Left lung (tissue), 10 donors: ENCODE results near the gene NDEL1. TPM values are rescaled to one million over a fixed set of nuclear protein-coding genes. Genes with fewer than 3 reads are reported as not detected.

ENCODE experiments used
- ATAC-seq: fragments of 200-7000 bp; cut with Tn5 transposase; one replicate; pipeline ENCODE4 v1.9.1; 2020; ENCODE audit warnings: moderate library complexity
- DNase-seq, 4 donors: peaks; one replicate each; pipeline ENCODE4 v3.0.0-alpha.2; 2013 to 2020
- H3K27ac ChIP-seq, 2 donors: fragments of 200-600 bp; sonication (generic) in 1 of 2; one replicate each; pipeline versions ENCODE4 v1.5.0 to v1.8.0; 2020 to 2021
- H3K27me3 ChIP-seq, 2 donors: fragments of 200-600 bp; sonication (generic) in 1 of 2; one replicate each; pipeline versions ENCODE4 v1.5.0 to v1.8.0; 2020 to 2021
- H3K36me3 ChIP-seq, 2 donors: fragments of 200-600 bp; sonication (generic) in 1 of 2; one replicate each; pipeline versions ENCODE4 v1.5.0 to v1.8.0; 2020 to 2021
- H3K4me1 ChIP-seq, 2 donors: fragments of 200-600 bp; one replicate each; pipeline ENCODE4 v1.8.0; 2021
- H3K4me3 ChIP-seq, 2 donors: fragments of 200-600 bp; sonication (generic) in 1 of 2; one replicate each; pipeline versions ENCODE4 v1.5.0 to v1.8.0; 2020 to 2021; ENCODE audit warnings: mild to moderate bottlenecking in 1 of 2
- H3K9me3 ChIP-seq, 2 donors: fragments of 200-600 bp; sonication (generic) in 1 of 2; one replicate each; pipeline versions ENCODE4 v1.5.0 to v1.8.0; 2020 to 2021
- CTCF ChIP-seq, 2 donors: fragments of 200-600 bp; sonication (generic) in 1 of 2; IDR thresholded peaks; one replicate each; pipeline versions ENCODE4 v1.5.0 to v1.8.0; 2021; ENCODE audit warnings: antibody characterized with exemption in 2 of 2
- intact Hi-C, 2 donors: fragments of 100-400 bp; cut with DNase I; formaldehyde crosslinking; loops; one replicate each; pipeline versions ENCODE4 v1.11.2 to v1.14.2; 2022
- polyA plus RNA-seq, 6 donors: library from polyadenylated mRNA; unstranded; fragments of 120-200 nt; gene quantifications; one replicate each; pipeline ENCODE4 v1.2.1, GENCODE V29; 2013; ENCODE audit not compliant: insufficient read length in 6 of 6
- total RNA-seq, 2 donors: library from RNA; stranded (reverse); fragmentation: NEBNext Ultra II Directional; extraction: Animal tissue kit (Norgen Biotek cat#: 25700); gene quantifications; one replicate each; pipeline ENCODE4 v1.2.1, GENCODE V29; 2021
- donor health status: DM: no; HTN: yes; CAD: no.
- donor health status: DM: no; HTN: no; CAD: no.

Gene NDEL1
- total and polyA plus RNA-seq, 8 donors: 57.7 to 84.1 (median 71.0) TPM

DNA sequence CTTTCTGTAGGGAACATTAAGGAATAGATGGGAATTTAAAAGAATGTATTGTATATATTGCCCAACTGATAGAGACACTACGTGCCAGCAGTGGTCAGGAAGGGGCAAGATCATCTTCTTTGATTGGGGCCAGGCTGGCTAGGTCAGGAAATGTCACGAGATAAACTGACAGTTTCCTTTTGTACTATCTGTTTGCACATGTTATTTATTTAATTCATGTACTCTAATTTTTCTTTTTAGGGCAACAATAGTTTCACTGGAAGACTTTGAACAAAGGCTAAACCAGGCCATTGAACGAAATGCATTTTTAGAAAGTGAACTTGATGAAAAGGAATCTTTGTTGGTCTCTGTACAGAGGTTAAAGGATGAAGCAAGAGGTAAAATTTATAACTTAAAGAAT lies 12.6 kb downstream of the NDEL1 start:
- TF ChIP-seq CTCF (IDR thresholded peaks at IDR 0.05): no peak
- no peaks in the 10 kb centered on the region for H3K9me3 ChIP-seq
- intact Hi-C loops: no loop called here
- ATAC-seq: no peak
- peak overlapping the region in 1 of 2 donors; percentile 5 for H3K27ac ChIP-seq
- no peak for DNase-seq
- H3K36me3 ChIP-seq: peaks cover 0 to 94% of the 10 kb centered on the region in 2 donors
- H3K27me3 ChIP-seq: no peaks in the 10 kb centered on the region
- H3K4me1 ChIP-seq: peaks cover 0 to 37% of the 10 kb centered on the region in 2 donors
- H3K4me3 ChIP-seq: no peak overlapping the region

- DNase-seq: no peak
- H3K4me3 ChIP-seq: no peak overlapping the region
- peaks cover 0 to 9% of the 10 kb centered on the region in 2 donors for H3K4me1 ChIP-seq
- intact Hi-C loops: no loop called here
- TF ChIP-seq CTCF (IDR thresholded peaks at IDR 0.05): no peak
- no peaks in the 10 kb centered on the region for H3K27me3 ChIP-seq
- no peak for ATAC-seq
- peaks cover 0 to 97% of the 10 kb centered on the region in 2 donors for H3K36me3 ChIP-seq
- no peaks in the 10 kb centered on the region for H3K9me3 ChIP-seq
- H3K27ac ChIP-seq: no peak overlapping the region
Measured at GRCh38 chr17:8451933-8452614, 16.4 kb downstream of the NDEL1 start.

DNA sequence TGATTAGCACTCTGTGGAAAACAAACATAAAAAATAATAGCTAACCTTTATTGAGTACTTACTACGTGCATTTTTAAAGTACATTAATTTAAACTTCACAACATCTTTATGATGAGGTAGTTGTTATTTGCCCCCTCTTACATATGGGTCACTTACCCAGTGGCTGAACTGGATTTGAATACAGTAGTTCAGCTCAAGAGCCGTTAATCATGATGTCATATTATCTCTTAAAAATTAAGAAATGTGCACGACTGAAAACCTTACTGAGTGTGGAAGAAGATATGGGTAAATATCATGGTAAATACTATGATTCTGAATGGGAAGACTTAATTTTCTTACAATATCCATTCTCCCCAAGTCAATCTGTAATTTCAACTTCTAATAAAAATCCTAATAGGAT lies 17.6 kb downstream of the NDEL1 start:
- DNase-seq (no peak), ATAC-seq (no peak)
- TF ChIP-seq CTCF (IDR thresholded peaks at IDR 0.05): no peak
- intact Hi-C loops: no loop called here
- Histone ChIP-seq H3K4me1 (no peaks in the 10 kb centered on the region), H3K27me3 (no peaks in the 10 kb centered on the region), H3K9me3 (no peaks in the 10 kb centered on the region), H3K4me3 (no peak overlapping the region), H3K27ac (no peak overlapping the region), H3K36me3 (peaks cover 0 to 97% of the 10 kb centered on the region in 2 donors)

DNA sequence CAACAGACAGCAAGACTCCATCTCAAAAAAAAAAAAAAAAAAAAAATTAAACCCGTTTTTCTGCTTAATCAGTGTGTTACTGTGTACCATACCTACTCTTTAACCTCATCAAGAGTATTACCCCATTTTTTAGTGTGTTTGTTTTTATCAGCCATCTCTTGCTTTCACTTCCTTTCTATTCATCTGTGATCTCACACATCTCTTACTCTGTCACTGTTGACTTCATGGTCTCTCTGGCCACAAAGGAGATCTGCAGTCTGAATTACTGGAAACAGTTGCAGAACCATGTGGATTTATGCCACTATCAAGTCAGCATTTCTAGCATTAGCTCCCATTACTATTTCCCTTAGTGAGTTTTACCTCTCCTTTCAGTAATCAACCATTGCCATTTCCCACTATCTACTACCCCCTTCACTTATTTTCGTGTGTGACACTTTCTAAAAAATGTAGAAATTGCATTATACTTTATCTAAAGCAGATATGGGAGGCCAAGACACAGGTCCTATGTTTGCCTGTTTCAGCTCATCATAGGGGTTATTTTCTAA lies 20.1 kb downstream of the NDEL1 start:
- no peak for ATAC-seq
- no peaks in the 10 kb centered on the region for H3K27me3 ChIP-seq
- H3K4me3 ChIP-seq: no peak overlapping the region
- intact Hi-C loops: no loop called here
- H3K27ac ChIP-seq: no peak overlapping the region
- TF ChIP-seq CTCF (IDR thresholded peaks at IDR 0.05): no peak
- H3K36me3 ChIP-seq: peaks cover 0 to 98% of the 10 kb centered on the region in 2 donors
- no peaks in the 10 kb centered on the region for H3K4me1 ChIP-seq
- no peak for DNase-seq
- no peaks in the 10 kb centered on the region for H3K9me3 ChIP-seq

- Histone ChIP-seq H3K36me3 (peaks cover 0 to 98% of the 10 kb centered on the region in 2 donors), H3K4me3 (no peak overlapping the region)
- ATAC-seq: no peak
Measured at GRCh38 chr17:8458128-8458527, 22.4 kb downstream of the NDEL1 start.

More at GRCh38 chr17:8458128-8458527, 22.4 kb downstream of the NDEL1 start:
- Histone ChIP-seq H3K27me3 (no peaks in the 10 kb centered on the region), H3K27ac (no peak overlapping the region), H3K9me3 (no peaks in the 10 kb centered on the region), H3K4me1 (no peaks in the 10 kb centered on the region)
- intact Hi-C loops: no loop called here
- no peak for TF ChIP-seq CTCF (IDR thresholded peaks at IDR 0.05)
- no peak for DNase-seq
